HL-60 (cell line): ENCODE measurements around the gene NPC1.

Experiments
- GABPA ChIP-seq: IDR thresholded peaks from 2 replicates; pipeline ENCODE4 v1.6.1; 2012; ENCODE audit warnings: low read depth
- POLR2AphosphoS5 ChIP-seq: IDR thresholded peaks from 2 replicates; pipeline ENCODE4 v1.6.1; 2012; ENCODE audit warnings: low read depth
- SPI1 ChIP-seq: IDR thresholded peaks from 2 replicates; pipeline ENCODE4 v1.6.1; 2012; ENCODE audit warnings: low read depth, mild to moderate bottlenecking, borderline replicate concordance
- TF ChIP-seq, protein P1 (sequence below): IDR thresholded peaks from one replicate; pipeline ENCODE4 v1.5.1; 2011; ENCODE audit warnings: low read length, control low read depth, inconsistent platforms; ENCODE audit not compliant: insufficient read depth
- TF ChIP-seq, protein P2 (sequence below): IDR thresholded peaks from 2 replicates; pipeline ENCODE4 v1.6.1; 2012; ENCODE audit warnings: low read depth; ENCODE audit not compliant: insufficient replicate concordance

DNA sequence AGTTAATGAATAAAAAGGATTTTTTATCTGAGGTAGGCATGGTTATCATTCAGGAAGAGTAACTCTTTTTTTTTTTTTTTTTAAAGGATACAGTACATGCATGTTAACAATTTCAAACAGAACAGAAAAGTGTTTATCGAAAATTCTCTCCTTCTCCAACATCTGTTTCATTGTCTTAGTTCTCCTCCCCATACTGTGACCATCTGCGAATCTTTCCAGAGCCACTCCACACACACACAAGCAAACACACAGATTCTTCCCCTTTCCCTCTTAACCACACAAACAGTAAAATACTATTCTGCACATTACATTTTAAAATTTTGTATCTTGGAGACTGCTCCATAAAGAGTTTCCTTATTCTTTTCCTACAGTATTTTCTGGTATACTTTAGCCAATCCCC, 38.0 kb downstream of the NPC1 start:
- TF ChIP-seq, protein P1, sequence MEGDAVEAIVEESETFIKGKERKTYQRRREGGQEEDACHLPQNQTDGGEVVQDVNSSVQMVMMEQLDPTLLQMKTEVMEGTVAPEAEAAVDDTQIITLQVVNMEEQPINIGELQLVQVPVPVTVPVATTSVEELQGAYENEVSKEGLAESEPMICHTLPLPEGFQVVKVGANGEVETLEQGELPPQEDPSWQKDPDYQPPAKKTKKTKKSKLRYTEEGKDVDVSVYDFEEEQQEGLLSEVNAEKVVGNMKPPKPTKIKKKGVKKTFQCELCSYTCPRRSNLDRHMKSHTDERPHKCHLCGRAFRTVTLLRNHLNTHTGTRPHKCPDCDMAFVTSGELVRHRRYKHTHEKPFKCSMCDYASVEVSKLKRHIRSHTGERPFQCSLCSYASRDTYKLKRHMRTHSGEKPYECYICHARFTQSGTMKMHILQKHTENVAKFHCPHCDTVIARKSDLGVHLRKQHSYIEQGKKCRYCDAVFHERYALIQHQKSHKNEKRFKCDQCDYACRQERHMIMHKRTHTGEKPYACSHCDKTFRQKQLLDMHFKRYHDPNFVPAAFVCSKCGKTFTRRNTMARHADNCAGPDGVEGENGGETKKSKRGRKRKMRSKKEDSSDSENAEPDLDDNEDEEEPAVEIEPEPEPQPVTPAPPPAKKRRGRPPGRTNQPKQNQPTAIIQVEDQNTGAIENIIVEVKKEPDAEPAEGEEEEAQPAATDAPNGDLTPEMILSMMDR = no peak
- TF ChIP-seq SPI1 (no peak), POLR2AphosphoS5 (no peak), GABPA (no peak)
- TF ChIP-seq, protein P2, sequence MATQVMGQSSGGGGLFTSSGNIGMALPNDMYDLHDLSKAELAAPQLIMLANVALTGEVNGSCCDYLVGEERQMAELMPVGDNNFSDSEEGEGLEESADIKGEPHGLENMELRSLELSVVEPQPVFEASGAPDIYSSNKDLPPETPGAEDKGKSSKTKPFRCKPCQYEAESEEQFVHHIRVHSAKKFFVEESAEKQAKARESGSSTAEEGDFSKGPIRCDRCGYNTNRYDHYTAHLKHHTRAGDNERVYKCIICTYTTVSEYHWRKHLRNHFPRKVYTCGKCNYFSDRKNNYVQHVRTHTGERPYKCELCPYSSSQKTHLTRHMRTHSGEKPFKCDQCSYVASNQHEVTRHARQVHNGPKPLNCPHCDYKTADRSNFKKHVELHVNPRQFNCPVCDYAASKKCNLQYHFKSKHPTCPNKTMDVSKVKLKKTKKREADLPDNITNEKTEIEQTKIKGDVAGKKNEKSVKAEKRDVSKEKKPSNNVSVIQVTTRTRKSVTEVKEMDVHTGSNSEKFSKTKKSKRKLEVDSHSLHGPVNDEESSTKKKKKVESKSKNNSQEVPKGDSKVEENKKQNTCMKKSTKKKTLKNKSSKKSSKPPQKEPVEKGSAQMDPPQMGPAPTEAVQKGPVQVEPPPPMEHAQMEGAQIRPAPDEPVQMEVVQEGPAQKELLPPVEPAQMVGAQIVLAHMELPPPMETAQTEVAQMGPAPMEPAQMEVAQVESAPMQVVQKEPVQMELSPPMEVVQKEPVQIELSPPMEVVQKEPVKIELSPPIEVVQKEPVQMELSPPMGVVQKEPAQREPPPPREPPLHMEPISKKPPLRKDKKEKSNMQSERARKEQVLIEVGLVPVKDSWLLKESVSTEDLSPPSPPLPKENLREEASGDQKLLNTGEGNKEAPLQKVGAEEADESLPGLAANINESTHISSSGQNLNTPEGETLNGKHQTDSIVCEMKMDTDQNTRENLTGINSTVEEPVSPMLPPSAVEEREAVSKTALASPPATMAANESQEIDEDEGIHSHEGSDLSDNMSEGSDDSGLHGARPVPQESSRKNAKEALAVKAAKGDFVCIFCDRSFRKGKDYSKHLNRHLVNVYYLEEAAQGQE = no peak
